Stimulated activated CD8-positive, alpha-beta memory T cell treated with anti-CD3 and anti-CD28 coated beads, Interleukin-12 subunit alpha, Interleukin-12 subunit beta, amount 100 ng/mL, for 24 hours (primary cell): ENCODE measurements around the gene CSKMT.
"Not testable (repeated sequence)": the region's sequence is repeated elsewhere in the genome, so short reads cannot be mapped to it uniquely, and the experiment has no call there.

Experiments used
- DNase-seq: peaks from one replicate; pipeline ENCODE4 v3.0.0-alpha.2; 2020; ENCODE audit errors: extremely low read depth

The CSKMT gene

DNA sequence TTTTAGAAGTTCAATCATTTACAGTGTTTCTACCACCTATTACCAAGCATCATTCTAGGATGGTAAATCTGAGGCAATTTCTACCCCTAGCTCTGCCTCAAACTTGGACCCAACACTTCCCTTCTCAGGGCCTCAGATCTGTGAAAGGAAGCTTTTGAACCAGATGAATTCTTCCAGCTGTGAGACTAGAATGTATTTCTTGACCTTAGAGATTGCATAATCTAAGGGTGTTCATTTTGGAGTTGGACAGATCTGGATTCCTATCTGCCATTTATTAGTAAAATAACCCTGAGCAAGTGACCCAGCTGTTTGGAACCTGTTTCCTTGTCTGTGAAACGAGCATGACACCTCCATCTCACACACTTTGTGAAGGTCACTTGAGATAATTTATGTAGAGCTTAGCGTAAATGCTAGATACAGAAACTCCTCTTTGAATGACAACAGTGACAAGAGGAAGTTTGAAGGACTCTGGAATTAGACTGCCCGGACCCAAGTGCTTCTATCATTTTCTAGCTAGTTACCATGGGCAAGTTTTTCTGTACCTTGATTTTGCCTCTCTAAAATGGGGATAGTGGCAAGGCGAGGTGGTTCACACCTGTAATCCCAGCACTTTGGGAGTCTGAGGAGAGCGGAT, 8.2 kb upstream of the CSKMT start:
- no peak for DNase-seq

DNA sequence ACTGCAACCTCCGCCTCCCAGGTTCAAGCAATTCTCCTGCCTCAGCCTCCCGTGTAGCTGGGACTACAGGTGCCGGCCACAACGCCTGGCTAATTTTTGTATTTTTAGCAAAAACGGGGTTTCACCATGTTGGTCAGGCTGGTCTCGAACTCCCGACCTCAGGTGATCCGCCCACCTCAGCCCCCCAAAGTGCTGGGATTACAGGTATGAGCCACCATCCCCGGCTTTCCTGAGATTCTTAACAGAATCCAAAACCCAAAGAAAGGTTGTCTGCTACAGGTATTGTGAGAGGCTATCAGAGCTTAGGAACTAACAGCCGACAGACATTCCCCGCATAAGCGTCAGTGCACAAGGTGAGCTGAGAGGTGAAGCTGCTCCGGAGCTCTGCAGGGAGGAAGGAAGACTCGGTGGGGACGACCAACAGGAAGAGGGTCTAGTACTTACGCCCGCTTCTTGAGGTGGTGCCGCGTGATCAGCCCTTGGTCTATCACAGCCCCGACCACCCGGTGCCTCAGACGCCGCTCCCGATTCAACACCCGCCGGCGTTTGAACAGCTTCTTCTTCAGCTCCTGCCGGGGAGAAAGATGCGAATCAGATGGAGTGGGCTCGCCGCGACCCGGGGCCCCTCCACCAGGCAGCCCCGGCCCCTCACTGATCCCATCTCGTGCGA, 572 bp upstream of the CSKMT start:
- no peak for DNase-seq

DNA sequence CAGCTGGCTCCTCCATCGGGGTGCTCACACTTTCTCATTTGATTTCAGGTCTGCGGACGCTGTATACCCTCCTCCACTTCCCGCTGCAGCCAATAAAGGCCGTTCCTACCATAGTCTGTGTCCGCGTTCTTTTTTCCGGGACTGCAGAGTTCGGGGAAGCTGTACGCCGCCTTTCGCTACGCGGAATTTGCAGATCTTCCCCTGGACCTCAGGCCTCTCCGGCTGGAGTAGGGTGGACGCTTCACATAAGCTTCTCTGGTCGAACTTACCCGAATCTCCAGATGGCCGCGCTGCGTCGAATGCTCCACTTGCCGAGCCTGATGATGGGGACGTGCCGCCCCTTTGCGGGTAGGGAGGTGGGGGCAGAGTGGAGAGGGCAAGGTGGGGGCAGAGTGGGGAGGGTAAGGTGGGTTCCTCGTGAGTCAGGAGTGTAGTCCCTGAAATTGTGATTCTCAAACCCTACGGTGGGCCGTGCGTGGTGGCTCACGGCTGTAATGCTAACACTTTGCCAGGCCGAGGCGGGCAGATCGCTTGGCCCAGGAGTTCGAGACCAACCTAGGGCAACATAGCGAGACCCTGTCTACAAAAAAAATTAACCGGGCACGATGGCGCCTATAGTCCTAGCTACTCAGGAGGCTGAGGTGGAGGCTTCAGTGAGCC, 617 bp downstream of the CSKMT start:
- no peak for DNase-seq

GRCh38 chr11:62666259-62666926, 1.3 kb downstream of the CSKMT start:
- no peak for DNase-seq

DNA sequence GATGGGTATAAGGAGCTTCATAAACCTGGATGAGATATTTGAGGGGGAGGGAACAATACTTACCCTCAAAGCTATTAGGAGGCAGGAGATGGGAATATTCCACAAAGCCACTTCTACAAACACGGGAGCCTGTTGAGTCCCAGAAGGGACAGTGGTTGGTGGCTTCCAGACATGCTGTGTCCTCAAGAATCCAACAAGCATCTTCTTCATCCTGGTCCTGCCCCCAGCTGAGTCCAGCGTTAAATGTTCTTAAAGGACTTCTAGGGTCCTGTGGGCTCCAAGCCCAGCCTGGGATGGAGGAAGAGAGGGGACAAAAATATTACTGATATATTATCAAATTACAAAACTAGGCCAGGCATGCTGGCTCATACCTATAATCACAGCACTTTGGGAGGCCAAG, 2.3 kb downstream of the CSKMT start:
- DNase-seq = no peak

- no peak for DNase-seq
These were observed 4.5 kb downstream of the CSKMT start for GRCh38 chr11:62669420-62670161.

GRCh38 chr11:62671236-62671607, 6.1 kb downstream of the CSKMT start:
- no peak for DNase-seq

DNA sequence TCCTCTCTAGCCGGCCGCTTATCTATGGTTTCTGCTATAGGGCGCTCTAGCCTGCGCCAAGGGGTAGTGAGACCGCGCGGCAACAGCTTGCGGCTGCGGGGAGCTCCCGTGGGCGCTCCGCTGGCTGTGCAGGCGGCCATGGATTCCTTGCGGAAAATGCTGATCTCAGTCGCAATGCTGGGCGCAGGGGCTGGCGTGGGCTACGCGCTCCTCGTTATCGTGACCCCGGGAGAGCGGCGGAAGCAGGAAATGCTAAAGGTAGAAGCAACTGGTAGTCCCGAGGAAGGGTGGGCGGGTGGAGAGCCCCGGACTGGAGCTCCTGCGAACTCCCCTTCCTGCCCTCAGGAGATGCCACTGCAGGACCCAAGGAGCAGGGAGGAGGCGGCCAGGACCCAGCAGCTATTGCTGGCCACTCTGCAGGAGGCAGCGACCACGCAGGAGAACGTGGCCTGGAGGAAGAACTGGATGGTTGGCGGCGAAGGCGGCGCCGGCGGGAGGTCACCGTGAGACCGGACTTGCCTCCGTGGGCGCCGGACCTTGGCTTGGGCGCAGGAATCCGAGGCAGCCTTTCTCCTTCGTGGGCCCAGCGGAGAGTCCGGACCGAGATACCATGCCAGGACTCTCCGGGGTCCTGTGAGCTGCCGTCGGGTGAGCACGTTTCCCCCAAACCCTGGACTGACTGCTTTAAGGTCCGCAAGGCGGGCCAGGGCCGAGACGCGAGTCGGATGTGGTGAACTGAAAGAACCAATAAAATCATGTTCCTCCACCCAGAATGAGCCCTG, 6.7 kb downstream of the CSKMT start, which contains the start of the genes LBHD1 and UQCC3:
Gene LBHD1 (minus strand): TSS at position 660 of the 782 bp plus-strand sequence. CDS start 2,236 bp downstream, outside the sequence.
Gene UQCC3 (plus strand): TSS at position 66 of the 782 bp plus-strand sequence. CDS start 73 bp downstream, at position 139.
- no peak for DNase-seq

GRCh38 chr11:62673196-62673525, 8.0 kb downstream of the CSKMT start:
- DNase-seq = no peak

DNA sequence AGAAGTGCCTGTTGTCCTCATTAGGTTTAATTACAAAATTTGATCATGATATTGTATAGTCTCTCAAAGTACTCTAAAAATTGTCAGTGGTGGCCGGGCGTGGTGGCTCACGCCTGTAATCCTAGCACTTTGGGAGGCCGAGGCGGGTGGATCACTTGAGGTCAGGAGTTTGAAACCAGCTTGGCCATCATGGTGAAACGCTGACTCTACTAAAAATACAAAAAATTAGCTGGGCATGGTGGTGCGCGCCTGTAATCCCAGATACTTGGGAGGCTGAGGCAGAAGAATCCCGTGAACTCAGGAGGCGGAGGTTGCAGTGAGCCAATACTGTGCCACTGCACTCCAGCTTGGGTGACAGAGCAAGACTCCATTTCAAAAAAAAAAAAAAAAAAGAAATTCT, 10.3 kb downstream of the CSKMT start:
- DNase-seq = not testable (repeated sequence)

- DNase-seq = no peak
These were observed 11.6 kb downstream of the CSKMT start for GRCh38 chr11:62676698-62677097.

DNA sequence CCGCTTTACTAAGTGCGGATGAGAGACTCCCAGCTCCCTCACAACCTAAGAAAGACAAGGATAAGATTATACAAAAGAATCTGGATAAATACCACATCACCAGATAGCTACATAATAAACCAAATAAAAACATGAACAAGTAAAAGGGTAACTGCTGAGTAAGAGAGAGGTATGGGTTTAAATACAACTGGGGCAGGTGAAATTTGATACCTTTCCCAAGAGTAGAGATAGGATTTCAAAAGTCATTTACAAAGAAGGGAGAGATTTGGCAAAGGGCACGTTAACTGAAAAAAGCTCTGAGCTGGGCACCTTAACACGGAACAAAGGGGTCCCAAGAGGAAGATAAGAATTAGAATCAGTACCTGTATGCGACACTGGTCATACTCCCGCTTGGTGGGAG, 12.0 kb downstream of the CSKMT start:
- no peak for DNase-seq

- DNase-seq = no peak
These were observed 12.6 kb downstream of the CSKMT start for GRCh38 chr11:62677714-62678113.

DNA sequence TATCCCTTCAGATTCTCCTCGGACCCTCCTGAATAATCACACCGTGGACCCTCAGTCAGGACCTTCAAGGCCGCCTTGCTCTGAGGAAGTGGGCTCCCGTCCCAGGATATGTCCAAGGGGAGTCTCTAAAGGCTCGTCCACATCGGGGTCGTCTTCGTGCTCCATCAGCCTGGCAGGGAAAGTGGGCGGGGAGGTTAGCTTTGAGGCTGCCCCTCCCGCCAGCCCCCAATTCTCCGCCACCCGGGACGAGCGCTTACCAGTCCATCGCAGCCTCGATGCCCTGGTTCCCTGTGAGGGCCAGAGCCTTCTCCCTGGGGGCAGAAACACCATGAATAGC, 13.3 kb downstream of the CSKMT start:
- no peak for DNase-seq

- DNase-seq = peak; percentile 74
These were observed 13.9 kb downstream of the CSKMT start, which contains the start of gene UBXN1 for GRCh38 chr11:62678770-62679696. Gene UBXN1 (minus strand): TSS chr11:62679073. CDS start chr11:62678923, 150 bp downstream.

DNA sequence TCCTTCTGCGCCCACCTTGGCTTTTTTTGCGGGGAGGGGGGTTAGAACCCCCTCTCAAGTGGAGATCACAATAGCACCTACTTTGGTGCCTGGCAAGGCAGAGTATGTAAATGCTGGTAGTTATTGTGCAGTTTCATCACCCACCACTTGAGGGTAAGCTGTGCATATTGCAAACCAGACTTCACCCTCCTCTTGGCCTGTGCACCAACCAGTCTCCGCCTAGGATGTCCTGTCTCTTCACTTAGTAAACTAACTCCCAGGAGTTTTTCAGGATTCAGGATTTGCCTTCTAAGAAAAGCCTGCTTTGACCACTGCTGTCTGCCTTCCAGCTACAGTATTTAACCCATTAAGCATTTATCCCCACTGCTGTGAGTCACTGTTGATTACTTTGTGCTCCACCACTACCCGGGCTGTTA, 15.7 kb downstream of the CSKMT start:
- DNase-seq = no peak

- no peak for DNase-seq
These were observed 17.4 kb downstream of the CSKMT start for GRCh38 chr11:62682518-62682917.

- no peak for DNase-seq
These were observed 22.6 kb downstream of the CSKMT start for GRCh38 chr11:62687508-62688396.

DNA sequence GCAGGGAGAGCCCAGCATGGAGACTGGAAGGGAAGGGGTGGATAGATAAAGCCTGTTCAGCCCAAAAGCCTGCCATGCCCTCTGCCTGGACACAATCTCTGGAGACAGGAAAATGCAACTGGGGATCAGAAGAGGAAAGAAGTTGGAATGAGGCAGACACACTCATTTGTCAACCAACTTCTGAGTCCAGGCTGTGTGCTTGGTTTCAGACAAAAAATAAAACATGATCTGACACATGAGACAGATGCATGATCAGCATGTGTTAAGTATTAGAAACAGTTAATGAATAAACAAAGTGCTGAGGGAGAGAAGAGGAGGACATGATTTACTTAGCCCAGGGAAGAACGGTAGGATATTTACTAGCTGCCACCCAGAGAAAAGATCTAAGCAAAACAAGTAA, 23.4 kb downstream of the CSKMT start:
- no peak for DNase-seq
